ENCODE results near the gene METAP1D. TPM values are rescaled to one million over a fixed set of nuclear protein-coding genes. Genes with fewer than 3 reads are reported as not detected.

The METAP1D gene
- total RNA-seq, 3 donors from 2014 or later = 5.1 to 5.9 (median 5.1) TPM

- Mint-ChIP-seq H3K4me1 (ENCODE audit: low read depth) (peaks cover 58% of the 10 kb centered on the region), H3K4me3 (peak overlapping the region; percentile 12), H3K9me3 (peaks cover 5% of the 10 kb centered on the region), H3K36me3 (ENCODE audit: insufficient read depth) (no peaks in the 10 kb centered on the region), H3K27me3 (ENCODE audit: low read depth) (peaks cover 81% of the 10 kb centered on the region)
- ATAC-seq = no peak
- DNase-seq = no peak
Observed at GRCh38 chr2:172100080-172100934, 100.6 kb downstream of the METAP1D start.

DNA sequence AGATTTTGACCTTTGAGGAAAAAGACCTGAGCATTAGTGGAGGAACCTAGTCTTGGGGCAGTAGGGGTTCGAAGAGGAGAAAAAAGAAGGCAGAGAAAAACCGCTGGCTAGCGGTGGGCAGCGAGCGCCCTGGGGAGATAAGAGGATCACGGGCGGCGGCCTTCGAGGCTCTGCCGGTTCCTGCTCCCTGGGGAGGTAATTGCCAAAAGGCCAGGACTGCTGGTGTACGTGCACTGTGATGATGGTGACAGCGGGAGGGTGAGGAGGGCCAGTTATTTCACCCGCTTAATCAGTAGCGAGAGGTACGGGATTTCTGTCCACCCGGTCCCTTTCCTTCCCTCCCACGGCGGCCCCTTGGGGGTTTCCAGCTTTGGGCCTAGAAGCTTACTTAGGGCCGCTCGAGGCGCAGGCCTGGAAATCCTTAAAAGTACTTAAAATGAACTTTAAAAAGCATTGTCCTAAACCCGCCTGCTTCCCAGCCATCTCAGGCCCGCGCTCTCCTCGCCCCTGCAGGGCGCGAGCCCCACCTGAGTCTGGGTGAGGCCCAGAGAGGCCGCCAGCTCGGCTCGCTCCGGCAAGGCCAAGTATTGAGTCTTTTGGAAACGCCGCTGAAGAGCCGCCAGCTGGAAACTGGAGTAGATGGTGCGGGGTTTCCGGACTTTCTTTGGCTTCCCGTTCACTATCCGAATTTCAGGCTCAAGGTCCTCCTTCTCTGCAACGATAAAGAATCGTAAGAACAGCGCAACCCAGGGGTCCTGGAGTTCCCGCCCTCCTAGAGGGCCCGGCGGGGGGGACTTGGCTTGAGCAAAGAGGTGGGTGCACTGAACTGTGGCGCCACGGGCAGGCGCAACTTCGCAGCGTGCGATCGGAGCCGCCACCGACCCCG is 101.4 kb downstream of the METAP1D start:
- H3K4me1 Mint-ChIP-seq (ENCODE audit: low read depth) = peaks cover 53% of the 10 kb centered on the region
- ATAC-seq = no peak
- no peak for DNase-seq
- H3K36me3 Mint-ChIP-seq (ENCODE audit: insufficient read depth) = no peaks in the 10 kb centered on the region
- peaks cover 5% of the 10 kb centered on the region for H3K9me3 Mint-ChIP-seq
- H3K27me3 Mint-ChIP-seq (ENCODE audit: low read depth) = peaks cover 81% of the 10 kb centered on the region
- peak overlapping the region; percentile 74 for H3K4me3 Mint-ChIP-seq

DNA sequence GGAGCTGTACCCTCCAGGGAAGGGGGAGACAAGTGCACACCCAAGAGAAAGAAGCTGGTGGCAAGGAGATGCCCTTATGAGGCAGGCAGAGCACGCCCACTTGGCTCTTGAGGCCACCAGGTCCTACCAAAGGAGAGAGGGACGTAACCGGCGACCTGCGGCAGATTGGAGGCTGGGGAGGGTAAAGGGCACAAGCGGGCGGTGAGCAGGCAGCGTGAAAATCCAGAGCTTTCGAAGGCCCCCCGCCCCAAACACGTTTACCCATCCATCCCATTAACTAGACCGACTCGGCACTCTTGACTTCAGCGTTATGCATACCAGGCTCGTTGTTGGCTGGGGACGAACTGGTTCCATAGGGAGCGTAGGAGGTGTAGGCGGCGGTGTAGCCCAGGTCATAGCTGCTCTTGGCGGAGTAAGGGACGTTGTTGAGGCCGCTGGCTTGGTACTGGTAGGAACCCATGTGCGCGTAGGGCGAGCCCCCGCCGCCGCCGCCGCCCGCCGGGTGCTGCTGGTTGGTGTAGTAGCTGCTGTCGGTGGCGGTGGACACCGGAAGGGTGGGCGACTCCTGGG is 102.2 kb downstream of the METAP1D start:
- H3K4me1 Mint-ChIP-seq (ENCODE audit: low read depth) = peaks cover 54% of the 10 kb centered on the region
- H3K4me3 Mint-ChIP-seq = peak overlapping the region; percentile 74
- H3K36me3 Mint-ChIP-seq (ENCODE audit: insufficient read depth) = no peaks in the 10 kb centered on the region
- peak in 1 of 2 donors; percentile 29 for ATAC-seq
- peaks cover 5% of the 10 kb centered on the region for H3K9me3 Mint-ChIP-seq
- no peak for DNase-seq
- peaks cover 83% of the 10 kb centered on the region for H3K27me3 Mint-ChIP-seq (ENCODE audit: low read depth)

- no peaks in the 10 kb centered on the region for H3K36me3 Mint-ChIP-seq (ENCODE audit: insufficient read depth)
- H3K4me3 Mint-ChIP-seq = peak within 1 kb of the TSS; percentile 75
- DNase-seq (no peak), ATAC-seq (peak; percentile 44 to 62)
- H3K27me3 Mint-ChIP-seq (ENCODE audit: low read depth) = peaks cover 82% of the 10 kb centered on the region
- H3K9me3 Mint-ChIP-seq = peaks cover 5% of the 10 kb centered on the region
- peaks cover 50% of the 10 kb centered on the region for H3K4me1 Mint-ChIP-seq (ENCODE audit: low read depth)
Observed at GRCh38 chr2:172102391-172103359, 102.9 kb downstream of the METAP1D start, which contains the start of gene DLX2. TSS of gene DLX2 (minus strand) at chr2:172102900. CDS start at chr2:172102538, 362 bp downstream.

- ATAC-seq (no peak), DNase-seq (peak; percentile 69)
- Mint-ChIP-seq H3K4me1 (ENCODE audit: low read depth) (peaks cover 51% of the 10 kb centered on the region), H3K27me3 (ENCODE audit: low read depth) (peaks cover 84% of the 10 kb centered on the region), H3K4me3 (peak overlapping the region; percentile 75), H3K9me3 (peaks cover 5% of the 10 kb centered on the region), H3K36me3 (ENCODE audit: insufficient read depth) (no peaks in the 10 kb centered on the region)
Observed at GRCh38 chr2:172103471-172104272, 103.9 kb downstream of the METAP1D start.

GRCh38 chr2:172105471-172106107 is 105.8 kb downstream of the METAP1D start:
- DNase-seq (no peak), ATAC-seq (no peak)

DNA sequence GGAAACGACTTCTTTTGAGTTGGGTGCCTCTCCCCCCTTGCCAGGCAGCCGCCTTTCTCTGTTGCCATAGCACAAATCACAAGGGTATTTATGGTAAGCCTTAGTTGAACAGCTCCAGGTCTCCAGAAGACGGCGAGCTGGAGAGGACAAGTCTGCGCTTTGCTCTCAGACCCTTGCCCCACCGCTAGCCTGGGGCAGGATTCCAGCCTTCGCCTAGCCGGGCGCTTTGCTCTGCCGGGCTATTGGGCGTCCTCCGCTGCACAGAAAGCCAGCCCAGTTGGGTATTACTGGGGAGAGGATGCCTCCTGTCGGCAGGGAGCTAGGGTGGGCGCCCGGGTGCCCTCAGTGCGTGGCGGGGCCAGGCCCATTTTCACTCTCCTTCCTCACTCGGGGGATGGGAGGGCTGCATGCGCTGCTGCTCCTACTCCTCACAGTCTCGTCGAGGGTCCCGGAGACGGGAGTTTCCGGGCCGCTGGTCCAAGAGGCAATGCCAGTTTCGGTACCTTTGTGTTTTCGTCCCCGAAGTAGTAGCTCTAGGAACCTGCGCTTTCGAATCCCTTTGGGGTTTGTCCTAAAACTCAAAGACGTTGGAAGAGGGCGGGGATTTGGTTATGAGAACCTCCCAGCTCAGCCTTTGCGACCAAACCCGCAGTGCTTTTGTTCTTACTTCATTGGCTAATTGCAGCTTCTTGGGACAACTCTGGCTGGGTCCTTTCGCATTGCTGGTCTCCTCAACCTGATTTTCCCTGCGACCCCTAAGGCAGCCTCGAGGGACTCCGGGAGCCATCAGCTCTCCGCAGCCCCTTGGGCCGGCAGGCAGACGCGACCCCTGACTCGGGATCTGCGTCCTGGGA is 106.6 kb downstream of the METAP1D start:
- H3K36me3 Mint-ChIP-seq (ENCODE audit: insufficient read depth) = no peaks in the 10 kb centered on the region
- peaks cover 5% of the 10 kb centered on the region for H3K9me3 Mint-ChIP-seq
- H3K27me3 Mint-ChIP-seq (ENCODE audit: low read depth) = peaks cover 83% of the 10 kb centered on the region
- no peak overlapping the region for H3K4me3 Mint-ChIP-seq
- H3K4me1 Mint-ChIP-seq (ENCODE audit: low read depth) = peaks cover 45% of the 10 kb centered on the region
- peak; percentile 48 for DNase-seq
- peak; percentile 29 to 33 for ATAC-seq

More at GRCh38 chr2:172105471-172106107, 105.8 kb downstream of the METAP1D start:
- no peak overlapping the region for H3K4me3 Mint-ChIP-seq
- peaks cover 49% of the 10 kb centered on the region for H3K4me1 Mint-ChIP-seq (ENCODE audit: low read depth)
- H3K27me3 Mint-ChIP-seq (ENCODE audit: low read depth) = peaks cover 90% of the 10 kb centered on the region
- H3K36me3 Mint-ChIP-seq (ENCODE audit: insufficient read depth) = no peaks in the 10 kb centered on the region
- peaks cover 5% of the 10 kb centered on the region for H3K9me3 Mint-ChIP-seq

- ATAC-seq = no peak
- no peak overlapping the region for H3K4me3 Mint-ChIP-seq
Observed at GRCh38 chr2:172107690-172108586, 108.2 kb downstream of the METAP1D start.

DNA sequence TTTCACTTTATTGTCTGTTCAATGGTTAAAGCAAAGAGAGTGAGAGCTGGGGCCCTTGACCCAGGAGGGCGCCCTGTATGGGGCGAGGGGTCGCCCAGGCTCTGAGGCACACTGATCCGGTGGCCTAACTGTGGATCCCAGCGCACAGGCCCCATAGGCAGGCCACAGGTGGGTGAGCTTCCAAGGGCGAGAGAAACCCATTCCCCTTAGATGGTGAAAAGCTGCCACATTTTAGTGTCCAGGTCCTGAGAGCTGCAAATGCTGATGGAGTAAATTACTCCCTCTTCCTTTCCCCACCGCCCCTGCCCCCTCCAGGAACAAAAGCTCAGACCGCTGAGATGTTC is 108.8 kb downstream of the METAP1D start:
- ATAC-seq (no peak), DNase-seq (no peak)

More at GRCh38 chr2:172107690-172108586, 108.2 kb downstream of the METAP1D start:
- peaks cover 71% of the 10 kb centered on the region for H3K27me3 Mint-ChIP-seq (ENCODE audit: low read depth)
- H3K36me3 Mint-ChIP-seq (ENCODE audit: insufficient read depth) = no peaks in the 10 kb centered on the region
- peaks cover 32% of the 10 kb centered on the region for H3K4me1 Mint-ChIP-seq (ENCODE audit: low read depth)
- H3K9me3 Mint-ChIP-seq = peaks cover 5% of the 10 kb centered on the region
- no peak for DNase-seq

GRCh38 chr2:172109256-172109987 is 109.7 kb downstream of the METAP1D start:
- peaks cover 19% of the 10 kb centered on the region for H3K4me1 Mint-ChIP-seq (ENCODE audit: low read depth)
- H3K9me3 Mint-ChIP-seq = no peaks in the 10 kb centered on the region
- no peak overlapping the region for H3K4me3 Mint-ChIP-seq
- H3K27me3 Mint-ChIP-seq (ENCODE audit: low read depth) = peaks cover 61% of the 10 kb centered on the region
- no peak for ATAC-seq
- H3K36me3 Mint-ChIP-seq (ENCODE audit: insufficient read depth) = no peaks in the 10 kb centered on the region
- no peak for DNase-seq

More for the DNA sequence above, 108.8 kb downstream of the METAP1D start:
- Mint-ChIP-seq H3K9me3 (peaks cover 5% of the 10 kb centered on the region), H3K27me3 (ENCODE audit: low read depth) (peaks cover 66% of the 10 kb centered on the region), H3K4me1 (ENCODE audit: low read depth) (peaks cover 26% of the 10 kb centered on the region), H3K4me3 (no peak overlapping the region), H3K36me3 (ENCODE audit: insufficient read depth) (no peaks in the 10 kb centered on the region)
